ENCODE measurements around the gene CHCHD1. TPM values are rescaled to one million over a fixed set of nuclear protein-coding genes. Genes with fewer than 3 reads are reported as not detected.

The CHCHD1 gene
- polyA plus RNA-seq, 3 donors = 15.0 to 85.0 (median 72.3) TPM

DNA sequence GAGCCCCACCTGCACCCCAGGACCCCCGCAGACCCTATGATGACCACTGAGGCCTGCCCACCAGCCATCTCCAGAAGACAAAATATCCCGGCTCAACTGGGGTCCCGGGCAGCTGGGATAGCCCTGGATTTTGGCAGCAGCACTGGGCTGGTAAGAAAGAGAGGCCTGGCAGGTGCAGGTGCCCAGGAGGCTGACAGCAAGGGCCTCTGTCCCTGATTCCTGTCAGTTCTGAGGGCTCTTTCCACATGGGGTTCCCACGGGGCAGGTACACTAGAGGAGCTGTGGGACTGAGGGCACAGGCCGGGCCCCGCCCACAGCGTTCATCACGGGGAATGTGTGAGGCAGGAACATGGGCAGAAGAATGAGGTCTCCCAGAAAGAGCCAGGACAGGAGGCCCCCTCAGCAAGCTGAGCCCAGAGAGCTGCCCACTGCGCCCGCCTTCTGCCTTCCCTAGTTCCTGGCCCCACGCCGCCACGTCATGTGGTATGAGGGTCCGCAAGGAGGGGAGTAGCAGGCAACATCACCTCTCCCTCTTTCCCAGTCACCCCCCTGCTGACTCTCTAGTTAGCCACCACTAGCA, 42.4 kb downstream of the CHCHD1 start:
- Histone ChIP-seq H3K9me3 (replicated peaks in 1 of 2; ENCODE audit: control insufficient read depth in 1 of 2, insufficient read depth in 1 of 2, low read length in 2 of 2) (no peaks in the 10 kb centered on the region), H2AFZ (ENCODE audit: insufficient read depth, low read depth, low read length, poor library complexity, severe bottlenecking) (no peak overlapping the region), H3K36me3 (replicated peaks in 1 of 2; ENCODE audit: control insufficient read depth in 1 of 2, insufficient read depth in 2 of 2, low read length in 2 of 2) (peaks cover 55 to 82% of the 10 kb centered on the region in 2 donors), H3K9ac (ENCODE audit: insufficient read depth, low read length, poor library complexity, severe bottlenecking) (no peak overlapping the region), H3K4me3 (replicated peaks in 1 of 3; ENCODE audit: low read depth in 2 of 3, low read length in 3 of 3) (no peak overlapping the region), H4K20me1 (ENCODE audit: insufficient read depth, low read length) (no peaks in the 10 kb centered on the region), H3K27me3 (ENCODE audit: control insufficient read depth in 2 of 2, insufficient read depth in 2 of 2, low read length in 2 of 2) (no peaks in the 10 kb centered on the region), H3K79me2 (ENCODE audit: insufficient read depth, low read length) (no peaks in the 10 kb centered on the region), H3K4me2 (replicated peaks; ENCODE audit: extremely low read depth, low read length, poor library complexity, severe bottlenecking) (no peak overlapping the region), H3K27ac (ENCODE audit: low read depth in 1 of 2, low read length in 2 of 2) (peak overlapping the region in 1 of 2 donors; percentile 16), H3K4me1 (ENCODE audit: control insufficient read depth in 1 of 2, insufficient read depth in 2 of 2, low read length in 2 of 2) (peaks cover 5 to 9% of the 10 kb centered on the region in 2 donors)
- peaks cover 0 to 3% (median 0%) of the 10 kb centered on the region in 3 donors for H3K27me3 Mint-ChIP-seq (ENCODE audit: low read depth in 3 of 3)
- intact Hi-C loops (cut with micrococcal nuclease) = no loop called here
- WGBS (ENCODE audit: insufficient coverage) = 97% methylated on average over 11 of the region's 14 CpGs
- TF ChIP-seq, protein P1, sequence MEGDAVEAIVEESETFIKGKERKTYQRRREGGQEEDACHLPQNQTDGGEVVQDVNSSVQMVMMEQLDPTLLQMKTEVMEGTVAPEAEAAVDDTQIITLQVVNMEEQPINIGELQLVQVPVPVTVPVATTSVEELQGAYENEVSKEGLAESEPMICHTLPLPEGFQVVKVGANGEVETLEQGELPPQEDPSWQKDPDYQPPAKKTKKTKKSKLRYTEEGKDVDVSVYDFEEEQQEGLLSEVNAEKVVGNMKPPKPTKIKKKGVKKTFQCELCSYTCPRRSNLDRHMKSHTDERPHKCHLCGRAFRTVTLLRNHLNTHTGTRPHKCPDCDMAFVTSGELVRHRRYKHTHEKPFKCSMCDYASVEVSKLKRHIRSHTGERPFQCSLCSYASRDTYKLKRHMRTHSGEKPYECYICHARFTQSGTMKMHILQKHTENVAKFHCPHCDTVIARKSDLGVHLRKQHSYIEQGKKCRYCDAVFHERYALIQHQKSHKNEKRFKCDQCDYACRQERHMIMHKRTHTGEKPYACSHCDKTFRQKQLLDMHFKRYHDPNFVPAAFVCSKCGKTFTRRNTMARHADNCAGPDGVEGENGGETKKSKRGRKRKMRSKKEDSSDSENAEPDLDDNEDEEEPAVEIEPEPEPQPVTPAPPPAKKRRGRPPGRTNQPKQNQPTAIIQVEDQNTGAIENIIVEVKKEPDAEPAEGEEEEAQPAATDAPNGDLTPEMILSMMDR (IDR thresholded peaks at IDR 0.05) = no peak
- H3K36me3 Mint-ChIP-seq = peaks cover 63 to 80% of the 10 kb centered on the region in 2 donors
- peak overlapping the region in 1 of 7 donors; percentile 56 for H3K27ac Mint-ChIP-seq
- no peaks in the 10 kb centered on the region for H3K9me3 Mint-ChIP-seq
- no peak overlapping the region for H3K4me3 Mint-ChIP-seq
- no peak for DNase-seq
- peaks cover 11% of the 10 kb centered on the region for H3K4me1 Mint-ChIP-seq

DNA sequence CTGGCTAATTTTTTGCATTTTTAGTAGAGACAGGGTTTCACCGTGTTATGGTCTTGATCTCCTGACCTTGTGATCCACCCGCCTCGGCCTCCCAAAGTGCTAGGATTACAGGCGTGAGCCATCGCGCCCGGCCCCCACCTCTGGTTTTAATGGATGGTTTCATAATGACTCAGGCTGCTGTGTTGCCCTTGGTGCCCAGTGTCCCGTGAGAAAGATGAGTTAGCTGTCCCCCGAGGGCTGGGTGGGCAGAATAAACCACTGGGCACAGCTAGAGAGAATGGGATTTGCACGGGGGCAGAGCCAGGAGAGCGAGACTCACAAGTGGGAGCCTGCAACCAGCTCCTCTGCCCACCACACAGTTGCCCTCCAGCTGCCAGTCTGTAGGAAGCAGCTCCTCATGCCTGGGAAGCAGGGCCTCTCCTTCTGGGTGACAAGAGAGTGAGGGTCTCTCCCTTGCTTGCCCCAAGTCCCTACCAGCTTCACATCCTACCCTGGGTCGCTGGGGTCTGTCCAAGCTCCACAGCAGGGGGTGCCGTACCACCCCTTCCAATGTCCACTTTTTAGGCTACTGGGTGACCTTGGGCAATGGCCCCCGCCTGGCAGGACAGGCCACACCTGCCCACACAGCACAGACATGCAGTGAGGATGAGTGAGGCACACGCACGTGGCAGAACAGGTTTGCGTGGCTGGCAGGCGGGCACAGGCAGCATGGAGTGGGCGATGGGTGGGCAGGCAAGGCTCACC, 45.7 kb downstream of the CHCHD1 start:
- H2AFZ ChIP-seq (ENCODE audit: insufficient read depth, low read depth, low read length, poor library complexity, severe bottlenecking) = no peak overlapping the region
- WGBS (ENCODE audit: insufficient coverage) = 98% methylated on average over 18 of the region's 19 CpGs
- peaks cover 55 to 93% of the 10 kb centered on the region in 2 donors for H3K36me3 ChIP-seq (replicated peaks in 1 of 2; ENCODE audit: control insufficient read depth in 1 of 2, insufficient read depth in 2 of 2, low read length in 2 of 2)
- no peak for DNase-seq
- H3K27me3 ChIP-seq (ENCODE audit: control insufficient read depth in 2 of 2, insufficient read depth in 2 of 2, low read length in 2 of 2) = no peaks in the 10 kb centered on the region
- Mint-ChIP-seq H3K9me3 (no peaks in the 10 kb centered on the region), H3K4me3 (no peak overlapping the region), H3K27me3 (ENCODE audit: low read depth in 3 of 3) (peaks cover 0 to 1% (median 0%) of the 10 kb centered on the region in 3 donors), H3K27ac (peak overlapping the region in 3 of 7 donors; percentile 40 to 86 (median 58)), H3K4me1 (peaks cover under 1% of the 10 kb centered on the region), H3K36me3 (peaks cover 60 to 85% of the 10 kb centered on the region in 2 donors)
- H3K9me3 ChIP-seq (replicated peaks in 1 of 2; ENCODE audit: control insufficient read depth in 1 of 2, insufficient read depth in 1 of 2, low read length in 2 of 2) = no peaks in the 10 kb centered on the region
- H3K4me2 ChIP-seq (replicated peaks; ENCODE audit: extremely low read depth, low read length, poor library complexity, severe bottlenecking) = no peak overlapping the region
- TF ChIP-seq, protein P1 (IDR thresholded peaks at IDR 0.05) = no peak
- intact Hi-C loops (cut with micrococcal nuclease) = no loop called here
- no peak overlapping the region for H3K4me3 ChIP-seq (replicated peaks in 1 of 3; ENCODE audit: low read depth in 2 of 3, low read length in 3 of 3)
- H3K4me1 ChIP-seq (ENCODE audit: control insufficient read depth in 1 of 2, insufficient read depth in 2 of 2, low read length in 2 of 2) = no peaks in the 10 kb centered on the region
- no peaks in the 10 kb centered on the region for H4K20me1 ChIP-seq (ENCODE audit: insufficient read depth, low read length)
- H3K79me2 ChIP-seq (ENCODE audit: insufficient read depth, low read length) = no peaks in the 10 kb centered on the region
- H3K27ac ChIP-seq (ENCODE audit: low read depth in 1 of 2, low read length in 2 of 2) = peak overlapping the region in 1 of 2 donors; percentile 3
- no peak overlapping the region for H3K9ac ChIP-seq (ENCODE audit: insufficient read depth, low read length, poor library complexity, severe bottlenecking)
